Measurements from ENCODE around the gene TFPT.
A peak's percentile ranks its signal among the peaks of the same experiment; 100 is the strongest.
"Not testable (repeated sequence)": the region's sequence is repeated elsewhere in the genome, so short reads cannot be mapped to it uniquely, and the experiment has no call there.

TFPT gene

DNA sequence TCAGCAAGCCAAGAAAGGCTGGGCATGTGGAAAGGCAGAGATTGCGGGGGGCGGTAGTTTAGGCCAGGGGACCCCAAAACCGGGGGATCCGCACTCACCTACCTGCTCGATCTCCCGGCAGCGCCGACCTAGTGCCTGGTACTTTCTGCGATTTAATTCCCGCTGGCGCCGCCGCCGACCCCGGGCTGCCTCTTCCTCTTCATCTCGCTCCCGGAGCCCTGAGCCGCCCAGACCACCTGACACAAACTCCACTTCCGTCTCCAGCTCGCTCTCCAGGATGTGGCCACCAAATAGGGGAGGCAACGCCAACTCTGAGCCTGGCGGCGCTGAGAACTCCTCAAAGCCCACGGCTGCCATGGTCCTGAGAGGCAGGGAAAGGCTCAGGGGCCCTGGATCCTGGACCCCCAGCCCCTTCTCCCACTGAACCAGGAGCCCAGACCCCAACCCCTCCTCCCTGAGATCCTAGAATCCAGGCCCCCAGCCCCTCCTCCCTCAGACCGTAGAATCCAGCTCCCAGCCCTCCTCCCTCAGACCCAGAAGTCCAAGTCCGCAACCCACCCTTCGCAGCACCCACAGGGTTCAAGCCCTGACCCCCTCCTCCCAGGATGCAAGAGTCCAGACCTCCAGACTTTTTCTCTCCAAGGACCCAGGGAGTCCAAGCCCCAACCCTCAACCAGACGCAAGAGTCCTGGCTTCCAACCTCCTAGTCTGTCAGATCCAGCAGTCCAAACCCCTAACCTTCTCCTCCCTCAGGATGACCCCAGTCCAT, 933 bp downstream of the TFPT start:
- peak in 3 of 5 donors; percentile 41 to 66 (median 46) for DNase-seq

DNA sequence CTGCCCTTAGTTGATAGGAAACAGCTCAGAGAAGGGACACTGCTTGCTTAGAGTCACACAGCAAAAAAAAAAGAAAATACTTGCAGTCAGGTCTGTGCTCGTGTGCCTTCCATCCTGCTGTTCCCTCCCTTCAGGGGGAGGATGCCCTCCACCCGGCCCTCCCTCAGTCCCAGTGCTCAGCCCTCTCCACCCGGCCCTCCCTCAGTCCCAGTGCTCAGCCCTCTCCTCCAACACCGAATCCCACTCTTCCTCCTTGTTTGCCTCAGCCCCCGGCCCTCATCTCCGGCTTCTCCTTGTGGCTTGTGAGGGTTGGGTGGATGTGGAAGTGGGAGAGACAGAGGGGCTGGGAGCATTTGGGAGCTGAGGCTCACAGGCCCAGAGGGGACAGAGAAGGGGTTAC, 5.8 kb downstream of the TFPT start:
- no peak for DNase-seq

DNA sequence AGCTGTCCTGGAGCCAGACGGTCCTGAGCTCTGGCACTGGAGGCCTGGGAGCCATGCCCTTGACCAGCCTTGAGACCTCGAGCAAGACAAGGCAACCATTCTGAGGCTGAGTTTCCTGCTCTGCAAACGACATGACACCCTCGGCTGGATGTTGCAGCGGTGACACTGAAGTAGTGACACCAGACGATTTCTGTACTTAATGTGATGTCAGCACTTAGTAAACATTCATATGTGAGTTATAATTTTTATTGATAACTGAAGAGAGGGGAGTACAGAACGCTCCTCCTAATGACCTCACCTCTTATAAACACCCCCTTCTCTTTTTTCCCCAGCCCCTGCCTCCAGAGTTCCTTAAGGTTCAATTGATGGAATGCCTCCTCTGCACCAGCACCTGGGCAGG, 7.0 kb downstream of the TFPT start:
- DNase-seq: no peak

DNA sequence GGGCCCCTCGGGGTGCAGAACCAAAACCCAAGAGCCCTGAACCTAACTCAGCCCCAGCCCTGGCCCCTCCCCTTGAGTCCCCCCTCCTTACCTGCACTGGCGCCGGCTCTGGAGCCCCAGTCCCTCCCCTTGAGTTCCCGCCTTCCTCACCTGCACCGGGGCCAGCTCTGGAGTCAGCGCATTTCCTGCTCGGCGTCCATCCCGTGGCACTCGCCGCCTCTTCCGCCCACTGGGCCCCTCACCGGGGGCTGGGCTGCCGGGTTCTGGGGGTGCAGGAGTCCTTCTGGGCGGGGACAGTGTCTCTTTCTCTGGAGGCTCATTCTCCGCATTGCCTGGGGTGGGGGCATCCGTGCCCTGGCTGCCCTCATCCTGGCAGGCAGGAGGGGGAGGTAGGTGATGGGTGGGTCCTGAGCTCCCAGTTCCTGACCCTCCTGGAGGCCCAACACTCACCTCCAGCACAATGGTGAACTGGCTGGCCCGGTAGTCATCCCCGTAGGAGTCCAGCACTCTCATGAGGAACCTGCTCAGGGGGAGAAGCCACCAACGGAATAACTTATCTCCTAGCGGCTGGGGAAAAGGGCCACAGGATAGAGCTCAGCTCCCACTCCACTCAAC, 7.5 kb downstream of the TFPT start:
- DNase-seq: no peak

DNA sequence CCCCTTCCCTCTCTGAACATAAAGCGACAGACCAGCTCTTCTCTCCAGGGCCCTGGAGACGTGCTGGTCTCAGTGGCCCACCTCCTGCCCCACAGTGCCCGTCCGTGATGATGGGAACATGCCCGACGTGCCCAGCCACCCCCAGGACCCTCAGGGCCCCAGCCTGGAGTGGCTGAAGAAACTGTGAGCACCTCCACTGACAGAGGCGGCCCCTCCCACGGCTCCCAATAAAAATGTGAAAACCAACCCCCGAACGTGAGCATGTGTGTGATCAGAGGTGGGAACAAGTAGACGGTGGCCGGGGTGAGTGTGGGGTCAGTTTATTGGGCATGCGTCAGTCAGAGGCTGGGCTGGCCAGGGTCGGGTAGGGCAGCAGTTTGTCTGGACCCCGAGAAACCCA, 8.7 kb downstream of the TFPT start:
- no peak for DNase-seq

DNA sequence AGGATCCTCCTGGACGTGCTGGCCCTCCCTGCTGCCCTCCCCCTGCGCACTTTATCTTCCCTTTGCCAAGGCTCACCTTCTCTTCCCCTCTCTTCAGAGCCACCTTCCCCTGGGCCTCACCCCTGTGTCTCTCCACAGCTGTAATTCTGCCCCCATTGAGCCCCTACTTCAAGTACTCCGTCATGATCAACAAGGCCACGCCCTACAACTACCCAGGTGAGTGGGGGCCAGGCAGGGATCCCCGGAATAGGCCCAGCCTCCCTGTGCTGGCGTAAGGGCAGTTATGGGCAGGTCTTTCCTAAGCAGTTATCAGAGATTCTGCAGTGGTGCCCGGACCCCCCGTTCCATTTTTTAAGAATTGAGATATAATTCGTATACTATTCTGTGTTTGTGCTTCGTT, 9.7 kb downstream of the TFPT start:
- no peak for DNase-seq

DNA sequence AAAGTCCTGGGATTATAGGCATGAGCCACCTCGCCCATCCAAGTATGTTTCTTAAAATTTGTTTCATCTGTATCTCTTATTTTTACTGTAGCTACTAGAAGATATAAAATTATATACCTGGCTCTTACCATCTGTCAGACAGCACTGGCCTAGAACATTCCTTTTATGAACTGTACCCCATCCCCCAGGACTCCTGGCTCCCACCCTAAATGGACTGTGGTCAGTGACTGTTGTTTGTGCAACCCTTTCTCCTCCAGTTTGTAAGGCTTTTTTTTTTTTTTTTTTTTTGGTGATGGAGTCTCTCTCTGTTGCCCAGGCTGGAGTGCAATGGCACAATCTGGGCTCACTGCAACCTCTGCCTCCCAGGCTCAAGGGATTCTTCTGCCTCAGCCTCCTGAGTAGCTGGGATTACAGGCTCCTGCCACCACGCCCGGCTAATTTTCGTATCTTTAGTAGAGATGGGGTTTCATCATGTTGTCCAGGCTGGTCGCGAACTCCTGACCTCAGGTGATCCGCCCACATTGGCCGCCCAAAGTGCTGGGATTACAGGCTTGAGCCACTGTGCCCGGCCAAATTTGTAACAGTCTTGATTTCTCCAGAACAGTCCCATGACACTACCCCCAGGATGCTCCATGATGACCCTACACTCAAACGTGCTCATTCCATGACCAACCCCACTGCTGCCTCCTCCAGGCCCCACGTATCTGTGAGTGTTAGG, 10.3 kb downstream of the TFPT start:
- DNase-seq: no peak

DNA sequence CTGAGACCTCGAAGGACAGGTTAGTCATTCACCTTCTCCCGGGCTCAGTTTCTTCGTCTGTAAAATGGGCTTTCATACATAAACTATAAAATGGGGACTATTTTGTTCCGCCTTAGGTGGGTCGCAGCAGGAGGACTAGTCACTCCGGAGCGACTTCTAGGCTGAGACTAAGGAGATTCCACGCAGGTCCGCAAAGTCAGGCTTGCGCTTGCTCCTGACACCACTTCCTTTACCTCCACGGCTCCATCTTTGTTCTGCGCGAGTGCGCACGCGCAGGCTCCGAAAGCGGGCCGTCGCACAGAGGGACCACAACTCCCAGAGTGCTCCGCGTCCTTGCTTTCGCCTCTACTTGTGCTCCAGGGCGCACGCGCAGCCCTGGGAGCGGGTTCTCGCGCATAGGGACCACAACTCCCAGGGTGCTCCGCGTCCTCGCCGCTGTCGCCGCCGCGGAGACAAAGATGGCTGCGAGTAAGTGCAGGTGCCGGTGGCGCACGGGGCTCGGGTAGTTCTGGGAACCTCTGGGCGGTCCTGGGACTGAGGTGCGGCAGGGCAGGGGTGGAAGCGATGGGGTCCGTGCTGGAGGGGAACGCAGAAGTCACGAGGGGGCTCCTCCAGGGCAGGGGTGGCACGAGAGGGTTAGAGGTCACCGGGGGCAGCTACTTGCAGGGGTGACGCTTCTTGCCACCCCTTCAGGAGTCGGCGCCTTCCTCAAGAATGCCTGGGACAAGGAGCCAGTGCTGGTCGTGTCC, 12.9 kb downstream of the TFPT start, which contains the start of gene NDUFA3:
TSS of gene NDUFA3 (plus strand) at position 435 of the 749 bp plus-strand sequence. CDS start at position 459, 24 bp downstream.
- DNase-seq: peak; percentile 96 to 99 (median 98)

DNA sequence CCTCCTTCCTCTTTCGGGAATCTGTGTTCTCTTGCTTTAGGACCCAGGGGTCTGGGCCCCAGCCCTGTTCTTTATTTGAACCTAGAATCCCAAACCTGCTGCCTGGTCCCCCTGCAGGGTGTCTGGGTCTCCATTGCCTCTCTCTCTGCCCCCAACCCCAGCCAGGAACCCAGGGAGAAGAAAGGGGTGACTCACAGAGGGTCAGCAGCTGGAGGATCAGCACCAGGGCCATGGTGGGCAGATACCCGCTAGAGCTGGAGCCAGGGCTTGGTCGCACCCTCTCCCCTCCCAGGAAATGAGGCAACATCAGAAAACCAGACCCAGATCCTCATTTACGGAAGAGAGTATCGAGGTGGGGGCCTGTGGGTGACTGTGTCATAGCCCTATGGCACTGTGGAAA, 14.9 kb downstream of the TFPT start, which contains the start of gene OSCAR:
TSS of gene OSCAR (minus strand) at position 243 of the 400 bp plus-strand sequence. CDS start at position 232, 11 bp downstream.
- DNase-seq: no peak

DNA sequence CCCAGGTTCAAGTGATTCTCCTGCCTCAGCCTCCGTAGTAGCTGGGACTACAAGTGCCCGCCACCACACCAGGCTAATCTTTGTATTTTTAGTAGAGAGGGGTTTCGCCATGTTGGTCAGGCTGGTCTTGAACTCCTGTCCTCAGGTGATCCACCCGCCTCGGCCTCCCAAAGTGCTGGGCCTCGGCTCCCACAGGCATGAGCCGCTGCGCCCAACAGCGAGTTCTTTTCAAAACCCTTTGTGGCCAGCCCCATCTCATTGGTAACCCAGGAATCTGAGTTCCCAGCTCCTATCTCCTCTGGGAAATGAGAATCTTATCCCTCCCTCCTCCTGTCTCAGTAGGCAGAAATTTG, 15.6 kb downstream of the TFPT start:
- DNase-seq: not testable (repeated sequence)

DNA sequence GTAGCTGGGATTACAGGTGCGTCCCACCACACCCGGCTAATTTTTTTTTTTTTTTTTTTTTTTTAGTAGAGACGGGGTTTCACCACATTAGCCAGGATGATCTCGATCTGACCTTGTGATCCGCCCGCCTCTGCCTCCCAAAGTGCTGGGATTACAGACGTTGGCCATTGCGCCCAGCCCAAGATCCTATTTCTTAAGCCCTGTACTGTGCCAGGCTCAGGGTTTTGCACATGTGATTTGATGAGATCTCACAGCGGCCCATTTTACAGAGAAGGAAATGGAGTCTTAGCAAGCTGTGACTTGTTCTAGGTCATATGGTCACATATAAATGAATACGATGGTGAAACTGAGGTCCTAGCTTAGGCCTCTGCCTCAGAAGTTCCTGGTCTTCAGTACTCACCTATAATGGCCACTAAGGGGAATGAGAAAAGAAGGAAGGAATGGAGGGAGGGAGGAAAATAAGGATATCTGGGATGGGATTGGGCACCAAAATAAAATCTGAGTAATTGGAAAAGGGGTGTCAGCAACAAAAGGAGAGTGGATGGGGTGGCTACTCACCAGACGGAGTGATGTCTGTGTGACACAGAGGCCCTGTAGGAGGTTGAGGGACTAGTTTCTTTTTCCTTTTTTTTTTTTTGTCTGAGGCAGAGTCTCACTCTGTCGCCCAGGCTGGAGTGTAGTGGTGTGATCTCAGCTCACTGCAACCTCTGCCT, 16.1 kb downstream of the TFPT start:
- no peak for DNase-seq

DNA sequence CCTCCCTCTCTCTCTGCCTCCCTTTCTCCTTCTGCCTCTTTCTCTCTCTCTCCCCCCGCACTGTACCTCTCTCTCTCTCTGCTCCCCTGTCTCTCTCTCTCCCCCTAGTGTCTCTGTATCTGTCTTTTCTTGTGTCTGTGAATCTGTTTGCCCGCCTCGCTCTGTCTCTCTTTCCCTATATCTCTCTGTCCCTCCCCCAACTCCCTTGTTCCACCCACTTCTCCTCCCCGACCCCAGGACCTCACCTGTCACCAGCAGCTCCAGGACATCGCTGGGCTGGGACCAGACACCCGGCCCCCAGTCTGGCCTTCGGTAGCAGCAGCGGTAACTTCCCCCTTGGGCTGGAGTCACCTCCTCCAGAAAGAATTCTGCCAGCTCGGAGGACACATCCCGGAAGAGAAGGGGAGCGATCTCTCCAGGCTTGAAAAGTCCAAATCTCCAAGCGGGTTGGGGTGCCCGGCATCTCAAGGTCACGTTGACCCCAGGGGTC, 18.8 kb downstream of the TFPT start:
- DNase-seq: peak in 1 of 5 donors; percentile 44

DNA sequence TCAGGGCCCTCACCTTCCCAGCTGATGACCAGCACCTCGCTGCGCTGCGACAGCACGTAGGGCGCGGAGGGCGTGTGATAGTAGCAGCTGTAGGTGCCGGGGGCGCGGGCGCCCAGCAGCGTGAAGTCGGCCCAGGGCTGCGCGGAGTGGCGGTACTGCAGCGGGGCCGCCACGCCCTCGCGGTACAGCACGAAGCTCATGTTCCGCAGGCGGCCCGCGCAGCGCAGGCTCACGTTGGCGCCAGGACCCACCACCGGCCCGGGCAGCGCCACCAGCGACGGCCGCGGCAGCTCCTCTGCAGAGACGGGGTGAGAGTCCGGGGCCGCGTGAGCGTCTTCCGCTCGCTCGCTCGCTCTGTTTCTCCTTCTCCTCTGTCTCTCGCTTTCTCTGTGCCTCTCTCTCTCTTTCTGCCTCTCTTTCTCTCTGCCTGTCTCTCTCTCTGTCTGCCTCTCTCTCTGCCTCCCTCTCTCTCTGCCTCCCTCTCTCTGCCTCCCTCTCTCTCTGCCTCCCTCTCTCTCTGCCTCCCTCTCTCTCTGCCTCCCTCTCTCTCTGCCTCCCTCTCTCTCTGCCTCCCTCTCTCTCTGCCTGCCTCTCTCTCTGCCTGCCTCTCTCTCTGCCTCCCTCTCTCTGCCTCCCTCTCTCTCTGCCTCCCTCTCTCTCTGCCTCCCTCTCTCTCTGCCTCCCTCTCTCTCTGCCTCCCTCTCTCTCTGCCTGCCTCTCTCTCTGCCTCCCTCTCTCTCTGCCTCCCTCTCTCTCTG, 19.4 kb downstream of the TFPT start:
- DNase-seq: peak in 4 of 5 donors; percentile 15 to 55 (median 38)

DNA sequence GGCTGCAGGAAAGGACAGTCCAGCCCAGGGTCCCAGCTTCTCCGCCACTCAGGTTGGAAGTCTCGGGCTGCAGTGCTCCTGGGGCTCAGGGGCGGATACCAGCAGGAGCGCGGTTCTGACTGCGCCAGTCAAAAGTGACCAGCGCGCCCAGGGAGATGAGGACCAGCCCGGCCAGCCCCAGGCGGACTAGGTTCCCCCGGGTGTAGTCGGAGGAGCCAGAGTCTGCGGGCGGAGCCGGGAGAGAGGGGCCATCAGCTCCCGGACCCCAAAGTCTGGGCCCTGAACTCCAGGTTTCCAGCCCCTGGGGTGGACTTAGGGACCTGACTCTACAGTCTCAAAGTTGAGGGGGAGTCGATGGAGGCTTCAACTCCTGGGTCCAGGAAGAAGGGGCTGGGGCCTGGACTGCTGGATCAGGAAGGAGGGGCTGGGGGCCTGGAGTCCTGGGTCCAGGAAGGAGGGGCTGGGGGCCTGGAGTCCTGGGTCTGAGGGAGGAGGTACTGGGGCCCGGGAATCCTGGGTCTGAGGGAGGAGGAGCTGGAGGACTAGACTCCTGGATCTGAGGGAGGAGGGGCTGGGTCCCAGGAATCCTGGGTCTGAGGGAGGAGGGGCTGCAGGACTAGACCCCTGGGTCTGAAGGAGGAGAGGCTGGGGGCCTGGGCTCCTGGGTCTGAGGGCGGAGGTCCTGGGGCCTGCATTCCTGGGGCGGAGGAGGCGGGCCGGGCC, 20.2 kb downstream of the TFPT start:
- DNase-seq: no peak

DNA sequence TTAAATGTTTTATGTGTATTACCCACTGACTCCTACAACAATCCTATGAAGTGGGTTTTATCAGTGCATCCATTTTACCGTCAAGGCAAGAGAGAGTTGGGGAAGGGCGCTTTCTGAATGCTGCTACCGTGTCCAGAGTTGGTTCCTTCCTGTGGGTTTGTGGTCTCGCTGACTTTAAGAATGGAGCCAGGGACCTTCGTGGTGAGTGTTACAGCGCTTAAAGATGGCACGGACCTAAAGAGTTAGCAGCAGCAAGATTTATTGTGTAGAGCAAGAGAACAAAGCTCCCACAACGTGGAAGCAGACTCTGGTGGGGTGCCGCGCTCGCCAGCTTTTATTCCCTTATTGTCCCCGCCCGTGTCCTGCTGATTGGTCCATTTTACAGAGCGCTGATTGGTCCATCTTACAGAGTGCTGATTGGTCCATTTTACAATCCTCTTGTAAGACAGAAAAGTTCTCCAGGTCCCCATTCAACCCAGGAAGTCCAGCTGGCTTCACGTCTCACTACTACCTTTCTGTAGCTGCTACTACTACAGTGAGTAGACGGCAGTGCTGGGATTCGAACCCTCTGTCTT, 20.9 kb downstream of the TFPT start:
- DNase-seq: no peak

DNA sequence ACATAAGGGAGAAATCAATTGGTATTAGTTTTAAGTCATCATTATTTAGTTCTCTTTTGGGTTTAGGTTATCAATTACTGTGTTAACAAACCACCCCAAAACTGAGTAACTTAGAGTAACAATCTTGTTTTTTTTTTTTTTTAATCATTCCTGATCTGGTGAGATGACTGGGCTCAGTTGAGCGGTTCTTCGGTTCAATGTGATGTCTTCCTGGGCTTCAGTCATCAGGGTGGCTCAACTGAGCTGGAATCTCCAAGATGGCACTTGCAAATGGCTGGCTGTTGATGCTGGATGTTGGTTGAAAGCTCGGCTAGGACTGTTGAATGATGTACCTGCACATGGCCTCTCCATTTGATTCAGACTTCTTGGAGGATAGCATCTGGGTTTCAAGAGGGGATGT, 31.0 kb downstream of the TFPT start:
- DNase-seq: no peak

DNA sequence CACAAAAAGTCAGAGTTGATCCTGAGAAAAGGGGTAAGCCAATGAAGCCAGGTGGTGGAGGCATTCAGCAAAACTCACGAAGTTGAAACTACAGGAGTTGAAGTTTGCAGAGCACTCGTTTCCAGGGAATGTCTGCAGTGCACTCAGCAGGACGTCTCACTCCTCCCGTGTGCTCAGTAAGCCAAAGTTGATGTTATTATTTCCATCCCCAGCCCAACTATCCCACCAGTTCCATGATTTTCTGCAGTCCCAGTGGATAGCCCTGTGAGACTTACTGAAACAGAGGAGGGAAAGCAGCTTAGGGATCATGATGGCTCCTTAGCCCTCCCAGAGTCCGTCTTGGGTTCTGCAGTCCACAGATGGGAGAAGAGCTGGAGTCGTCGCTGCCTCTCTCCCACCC, 34.4 kb downstream of the TFPT start, which contains the start of gene TARM1:
TSS of gene TARM1 (minus strand) at position 334 of the 400 bp plus-strand sequence. CDS start at position 309, 25 bp downstream.
- no peak for DNase-seq

DNA sequence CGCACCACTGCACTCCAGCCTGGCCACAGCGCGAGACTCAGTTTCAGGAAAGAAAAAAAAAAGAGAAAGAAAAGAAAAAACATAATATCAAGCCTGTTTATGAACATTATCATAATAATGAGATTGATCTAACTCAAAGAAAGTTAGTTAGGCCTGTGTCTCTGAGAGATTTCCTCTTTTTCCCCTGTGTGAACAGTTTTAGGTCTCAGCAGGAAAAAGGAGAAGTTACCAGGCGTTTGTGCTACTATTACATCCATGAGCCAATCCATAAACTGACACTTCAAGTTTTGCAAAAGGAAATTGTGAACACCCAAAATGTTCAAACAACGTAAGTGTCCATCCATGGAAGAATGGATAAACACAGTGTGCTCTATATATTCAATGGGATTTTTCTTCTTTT, 38.1 kb downstream of the TFPT start:
- no peak for DNase-seq

DNA sequence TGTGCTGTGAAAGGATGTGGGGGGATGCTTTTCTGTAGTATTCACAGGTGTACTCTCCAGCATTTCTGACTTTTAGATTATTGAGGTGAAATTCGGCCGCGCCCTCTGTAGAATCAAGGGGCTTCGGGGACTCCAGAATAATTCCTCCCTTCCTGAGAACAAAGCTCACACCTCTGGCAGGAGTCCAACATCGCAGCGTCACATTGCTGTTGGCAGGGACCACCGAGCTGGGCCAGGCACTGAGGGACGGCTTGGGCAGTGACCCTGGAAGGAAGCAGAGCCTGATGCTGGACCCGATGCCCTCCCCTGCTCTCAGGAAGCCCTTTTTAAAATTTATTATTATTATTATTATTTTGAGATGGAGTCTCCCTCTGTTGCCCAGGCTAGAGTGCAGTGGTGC, 40.6 kb downstream of the TFPT start:
- DNase-seq: no peak

DNA sequence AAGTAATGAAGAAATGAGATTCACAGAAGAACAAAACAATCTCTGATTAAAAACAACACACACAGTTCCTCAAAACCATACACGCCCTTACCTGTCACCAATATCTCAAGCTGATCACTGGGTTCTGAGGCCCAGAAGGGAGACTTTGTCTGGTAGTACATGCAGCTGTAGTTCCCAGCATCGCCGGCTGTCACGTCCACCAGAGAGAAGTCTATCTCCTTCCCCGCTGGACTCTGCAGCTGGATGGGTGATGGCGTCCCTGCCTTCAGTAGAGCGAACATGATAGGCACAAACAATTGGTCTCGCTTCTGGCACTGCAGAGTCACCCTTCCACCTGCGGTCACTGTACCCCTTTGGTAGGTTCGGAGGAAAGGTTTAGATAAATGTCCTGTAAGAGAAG, 41.6 kb downstream of the TFPT start:
- no peak for DNase-seq

All from T-helper 1 cell (primary cell).